GM12874 (cell line): ENCODE measurements around the gene TBX15.

ENCODE experiments used
- TF ChIP-seq, protein P1 (sequence below): IDR thresholded peaks from 2 replicates; pipeline ENCODE4 v1.5.1; 2011; ENCODE audit warnings: low read depth, mild to moderate bottlenecking, control low read depth, low read length, moderate library complexity; ENCODE audit not compliant: insufficient read depth

The TBX15 gene

DNA sequence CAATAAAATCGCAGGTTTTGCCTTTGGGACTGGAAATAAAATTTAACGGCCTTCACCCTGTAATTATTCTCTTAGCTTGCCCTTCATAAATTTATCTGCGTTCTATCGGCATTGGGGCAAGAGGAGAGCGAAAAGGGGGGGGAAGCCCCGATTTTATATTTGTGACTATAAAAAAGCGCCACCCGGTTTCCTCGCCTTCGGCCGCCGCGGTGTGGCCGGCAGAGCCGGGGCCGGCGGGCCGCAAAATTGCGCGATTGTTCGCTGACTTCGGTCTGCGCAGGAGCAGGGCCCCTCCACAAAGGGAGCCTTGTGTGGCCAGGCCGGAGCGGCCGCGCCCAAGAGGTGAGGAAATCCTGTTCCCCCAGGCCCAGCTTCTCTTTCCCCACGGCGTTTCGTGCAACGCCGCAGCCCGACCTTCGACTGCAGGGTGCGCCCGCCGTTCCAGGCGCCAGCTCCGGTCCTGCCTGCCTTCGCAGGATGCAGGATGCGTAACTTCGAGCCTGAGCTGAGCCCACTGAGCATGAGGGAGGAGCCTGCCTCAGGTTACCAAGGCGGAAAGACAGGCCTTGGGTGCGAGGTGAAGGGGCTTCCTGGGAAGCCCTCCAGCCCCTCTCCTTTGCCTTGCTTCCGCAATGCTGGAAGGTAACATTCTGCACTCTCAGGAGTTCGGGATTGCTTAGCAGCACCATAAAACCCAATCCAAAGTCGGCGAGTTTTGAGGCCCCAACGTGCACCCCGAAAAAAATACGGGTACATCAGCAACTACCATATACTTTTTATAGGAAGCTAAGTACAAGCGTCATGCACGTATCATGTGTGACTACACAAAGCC, 4.9 kb upstream of the TBX15 start:
- TF ChIP-seq, protein P1, sequence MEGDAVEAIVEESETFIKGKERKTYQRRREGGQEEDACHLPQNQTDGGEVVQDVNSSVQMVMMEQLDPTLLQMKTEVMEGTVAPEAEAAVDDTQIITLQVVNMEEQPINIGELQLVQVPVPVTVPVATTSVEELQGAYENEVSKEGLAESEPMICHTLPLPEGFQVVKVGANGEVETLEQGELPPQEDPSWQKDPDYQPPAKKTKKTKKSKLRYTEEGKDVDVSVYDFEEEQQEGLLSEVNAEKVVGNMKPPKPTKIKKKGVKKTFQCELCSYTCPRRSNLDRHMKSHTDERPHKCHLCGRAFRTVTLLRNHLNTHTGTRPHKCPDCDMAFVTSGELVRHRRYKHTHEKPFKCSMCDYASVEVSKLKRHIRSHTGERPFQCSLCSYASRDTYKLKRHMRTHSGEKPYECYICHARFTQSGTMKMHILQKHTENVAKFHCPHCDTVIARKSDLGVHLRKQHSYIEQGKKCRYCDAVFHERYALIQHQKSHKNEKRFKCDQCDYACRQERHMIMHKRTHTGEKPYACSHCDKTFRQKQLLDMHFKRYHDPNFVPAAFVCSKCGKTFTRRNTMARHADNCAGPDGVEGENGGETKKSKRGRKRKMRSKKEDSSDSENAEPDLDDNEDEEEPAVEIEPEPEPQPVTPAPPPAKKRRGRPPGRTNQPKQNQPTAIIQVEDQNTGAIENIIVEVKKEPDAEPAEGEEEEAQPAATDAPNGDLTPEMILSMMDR, result no peak

DNA sequence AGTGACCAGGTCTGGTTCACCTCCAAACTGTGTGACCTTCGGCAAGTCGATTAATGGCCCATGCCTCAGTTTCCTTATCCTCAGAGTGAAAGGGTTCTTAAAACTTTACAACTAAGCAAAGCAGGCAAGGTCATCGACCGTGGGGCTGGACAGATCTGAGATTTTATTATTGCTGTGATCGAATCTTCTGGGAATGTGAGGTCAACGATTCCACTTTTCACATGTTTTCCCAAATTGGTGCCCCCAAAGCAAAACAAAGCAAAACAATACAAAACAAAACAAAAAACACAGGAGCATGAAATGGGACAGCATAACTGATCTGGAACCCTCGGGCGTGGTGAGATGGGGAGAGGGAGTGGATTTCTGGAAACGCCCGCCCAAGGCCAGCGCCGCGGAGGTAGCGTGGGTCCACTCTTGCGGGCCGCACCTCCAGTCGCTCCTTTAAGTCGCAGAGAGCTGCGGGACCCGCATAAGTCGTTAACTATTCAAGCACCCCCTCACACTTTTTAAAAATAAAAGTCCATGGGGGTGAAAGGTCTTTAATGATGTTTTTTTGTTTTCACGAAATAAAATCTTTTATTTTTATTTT, 4.2 kb upstream of the TBX15 start:
- TF ChIP-seq, protein P1, result no peak

DNA sequence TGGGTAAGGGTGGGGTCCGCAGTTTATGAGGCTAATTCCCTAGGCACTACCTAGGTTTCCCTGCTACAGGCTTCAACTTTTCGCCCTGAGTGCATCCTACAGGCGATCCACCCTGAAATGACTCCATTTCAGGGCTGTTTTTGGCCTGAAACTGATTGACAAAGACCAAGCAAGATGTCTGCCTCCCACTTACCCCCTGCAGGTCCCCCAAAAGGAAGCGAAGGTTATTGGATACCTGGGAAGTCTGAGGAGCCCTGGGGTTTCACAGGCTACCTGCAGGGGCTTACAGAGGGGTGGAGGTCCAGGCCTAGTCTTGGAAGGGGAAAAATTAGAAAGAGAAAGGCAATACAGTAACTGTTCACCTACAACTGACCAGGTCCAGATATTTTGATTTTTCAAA, 3.3 kb upstream of the TBX15 start:
- TF ChIP-seq, protein P1, result no peak

DNA sequence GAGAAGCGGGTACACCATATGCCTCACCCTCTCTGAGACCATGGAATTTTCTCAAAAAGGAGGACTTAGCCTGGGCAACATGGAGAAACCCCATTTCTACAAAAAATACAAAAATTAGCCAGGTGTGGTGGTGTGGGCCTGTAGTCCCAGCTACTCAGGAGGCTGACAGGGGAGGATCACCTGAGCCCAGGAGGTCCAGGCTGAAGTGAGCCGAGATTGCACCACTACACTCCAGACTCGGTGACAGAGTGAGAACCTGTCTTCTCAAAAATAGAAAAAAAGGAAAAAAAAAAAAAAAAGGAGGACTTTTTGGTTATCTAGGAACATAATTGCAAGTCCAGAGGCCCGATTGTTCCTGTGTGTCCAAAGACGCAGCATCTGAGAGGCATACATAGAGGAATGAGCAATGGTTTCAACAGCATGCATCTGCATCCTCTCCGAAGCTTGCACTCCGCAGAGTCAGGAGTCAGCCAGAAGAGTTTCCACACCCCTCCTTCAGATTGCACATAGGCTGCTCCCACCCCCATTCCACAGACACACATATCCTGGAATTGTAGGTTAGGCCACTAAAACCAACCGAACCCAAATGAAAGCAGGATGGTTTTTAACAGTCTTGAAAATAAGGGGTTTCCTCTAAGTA, 2.5 kb upstream of the TBX15 start:
- TF ChIP-seq, protein P1, result no peak

DNA sequence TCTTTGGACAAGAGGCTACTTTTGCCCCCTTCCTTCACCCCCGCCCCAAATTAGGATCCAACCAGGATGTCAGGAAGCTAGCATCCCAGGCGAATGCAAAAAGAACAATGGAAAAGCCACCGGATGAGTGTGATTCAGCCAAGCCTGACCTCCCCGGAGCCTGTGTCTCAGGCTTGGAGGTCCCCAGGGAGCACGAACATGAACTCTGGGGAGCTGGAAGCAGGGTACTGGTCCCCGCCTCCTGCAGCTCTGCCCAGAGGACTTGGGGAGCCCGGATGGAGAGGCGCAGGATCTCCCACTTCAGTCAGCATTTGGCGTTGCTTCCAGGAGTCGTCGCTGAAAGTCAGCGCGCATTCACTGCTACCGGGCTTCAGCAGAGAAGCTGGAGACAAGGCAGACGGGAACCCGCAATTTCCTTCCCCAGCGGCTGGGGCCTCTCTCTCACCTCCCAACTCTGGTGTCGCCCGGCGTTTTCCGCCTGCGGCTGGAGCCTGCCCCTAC, 1.8 kb upstream of the TBX15 start:
- TF ChIP-seq, protein P1, result no peak

DNA sequence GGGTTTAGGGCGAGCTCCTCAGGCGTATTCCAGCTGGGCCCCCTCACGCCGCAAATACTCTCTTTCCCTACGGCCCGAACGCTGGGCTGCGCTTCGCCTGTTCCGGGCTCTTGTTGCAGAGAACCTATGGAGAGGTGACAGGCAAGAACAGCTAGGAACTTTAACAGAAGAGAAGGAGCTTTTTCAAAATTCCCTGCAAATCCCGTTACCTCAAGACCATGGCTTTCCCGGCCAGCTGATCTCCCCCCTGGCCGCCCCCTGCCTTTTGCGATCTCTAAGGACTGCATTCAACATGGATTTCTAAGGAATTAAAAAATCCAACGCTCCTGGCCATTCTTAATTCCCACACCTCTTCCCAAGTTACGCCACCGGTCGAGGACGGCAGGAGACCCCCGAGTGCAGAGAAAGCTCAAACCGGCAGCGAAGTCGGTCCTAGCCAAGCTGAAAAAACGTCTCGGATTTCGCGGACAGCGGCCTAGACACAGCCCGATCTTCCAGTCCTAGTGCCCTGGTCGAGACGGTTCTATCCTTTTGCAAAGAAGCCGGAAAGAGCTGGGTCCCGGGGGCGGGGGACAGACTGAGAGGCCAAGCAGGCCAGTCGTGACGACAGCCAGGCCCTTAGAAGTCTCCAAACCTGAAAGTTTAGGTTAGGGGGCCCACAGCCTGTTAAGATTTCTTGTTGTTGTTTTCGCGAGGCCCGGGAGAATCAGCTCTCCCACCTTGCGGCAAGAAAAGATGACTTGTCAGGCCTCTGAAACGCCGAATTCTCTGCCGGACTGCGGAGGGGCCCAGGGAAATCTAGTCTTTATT, 1.1 kb upstream of the TBX15 start:
- TF ChIP-seq, protein P1, result no peak
